Transverse colon (tissue), 4 donors: ENCODE results near the gene IL1RN.

Experiments used
- POLR2A ChIP-seq: fragments of 450-650 bp; IDR thresholded peaks from one replicate; pipeline ENCODE4 v1.6.1; 2016; ENCODE audit warnings: antibody characterized with exemption, mild to moderate bottlenecking, moderate library complexity
- POLR2AphosphoS5 ChIP-seq, 3 donors: sonication (generic); formaldehyde crosslinking; IDR thresholded peaks; one replicate each; pipeline ENCODE4 v1.6.1; 2016; ENCODE audit warnings: antibody characterized with exemption in 3 of 3
- TF ChIP-seq, protein P1 (sequence below), 5 experiments: fragments of 200-600 bp in 3 of 5; fragments of 450-650 bp in 2 of 5; sonication (generic) in 3 of 5; IDR thresholded peaks; 1 replicate in 2 of 5; 2 replicates in 3 of 5; pipeline ENCODE4 v1.5.1; 2016 to 2017; ENCODE audit warnings: antibody characterized with exemption in 5 of 5, inconsistent platforms in 3 of 5, mild to moderate bottlenecking in 2 of 5, moderate library complexity in 1 of 5

DNA sequence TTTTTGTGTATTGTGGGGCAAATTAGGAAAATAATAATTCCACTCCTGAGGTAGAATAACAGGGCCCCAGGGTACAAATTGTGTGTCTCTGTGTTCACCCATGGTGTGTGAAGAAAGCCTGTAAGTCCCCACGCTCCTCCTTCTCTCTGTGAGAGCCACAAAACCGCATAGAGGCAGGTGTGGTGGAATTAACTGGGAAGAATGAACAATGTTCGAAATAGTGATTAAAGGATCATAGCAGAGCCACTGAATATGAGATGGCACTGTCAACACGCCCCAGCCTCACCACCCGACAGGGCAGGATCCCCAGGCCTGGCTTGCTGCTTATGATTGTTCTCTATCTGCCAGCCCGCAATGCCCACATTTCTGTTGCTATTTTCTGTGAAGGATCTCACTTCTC, 14.1 kb downstream of the IL1RN start:
- TF ChIP-seq, protein P1, sequence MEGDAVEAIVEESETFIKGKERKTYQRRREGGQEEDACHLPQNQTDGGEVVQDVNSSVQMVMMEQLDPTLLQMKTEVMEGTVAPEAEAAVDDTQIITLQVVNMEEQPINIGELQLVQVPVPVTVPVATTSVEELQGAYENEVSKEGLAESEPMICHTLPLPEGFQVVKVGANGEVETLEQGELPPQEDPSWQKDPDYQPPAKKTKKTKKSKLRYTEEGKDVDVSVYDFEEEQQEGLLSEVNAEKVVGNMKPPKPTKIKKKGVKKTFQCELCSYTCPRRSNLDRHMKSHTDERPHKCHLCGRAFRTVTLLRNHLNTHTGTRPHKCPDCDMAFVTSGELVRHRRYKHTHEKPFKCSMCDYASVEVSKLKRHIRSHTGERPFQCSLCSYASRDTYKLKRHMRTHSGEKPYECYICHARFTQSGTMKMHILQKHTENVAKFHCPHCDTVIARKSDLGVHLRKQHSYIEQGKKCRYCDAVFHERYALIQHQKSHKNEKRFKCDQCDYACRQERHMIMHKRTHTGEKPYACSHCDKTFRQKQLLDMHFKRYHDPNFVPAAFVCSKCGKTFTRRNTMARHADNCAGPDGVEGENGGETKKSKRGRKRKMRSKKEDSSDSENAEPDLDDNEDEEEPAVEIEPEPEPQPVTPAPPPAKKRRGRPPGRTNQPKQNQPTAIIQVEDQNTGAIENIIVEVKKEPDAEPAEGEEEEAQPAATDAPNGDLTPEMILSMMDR (IDR thresholded peaks at IDR 0.05) = no peak
- TF ChIP-seq POLR2A (no peak), POLR2AphosphoS5 (IDR thresholded peaks at IDR 0.05) (no peak)
